GM18909 (cell line): ENCODE results near the gene UNC93A.
"Not testable (repeated sequence)": the region's sequence is repeated elsewhere in the genome, so short reads cannot be mapped to it uniquely, and the experiment has no call there.

Source experiments
- ATAC-seq: cut with Tn5 transposase; IDR thresholded peaks from one replicate; pipeline ENCODE4 v1.9.1; 2021; ENCODE audit warnings: mild to moderate bottlenecking; ENCODE audit not compliant: unreplicated experiment, poor library complexity

The UNC93A gene

DNA sequence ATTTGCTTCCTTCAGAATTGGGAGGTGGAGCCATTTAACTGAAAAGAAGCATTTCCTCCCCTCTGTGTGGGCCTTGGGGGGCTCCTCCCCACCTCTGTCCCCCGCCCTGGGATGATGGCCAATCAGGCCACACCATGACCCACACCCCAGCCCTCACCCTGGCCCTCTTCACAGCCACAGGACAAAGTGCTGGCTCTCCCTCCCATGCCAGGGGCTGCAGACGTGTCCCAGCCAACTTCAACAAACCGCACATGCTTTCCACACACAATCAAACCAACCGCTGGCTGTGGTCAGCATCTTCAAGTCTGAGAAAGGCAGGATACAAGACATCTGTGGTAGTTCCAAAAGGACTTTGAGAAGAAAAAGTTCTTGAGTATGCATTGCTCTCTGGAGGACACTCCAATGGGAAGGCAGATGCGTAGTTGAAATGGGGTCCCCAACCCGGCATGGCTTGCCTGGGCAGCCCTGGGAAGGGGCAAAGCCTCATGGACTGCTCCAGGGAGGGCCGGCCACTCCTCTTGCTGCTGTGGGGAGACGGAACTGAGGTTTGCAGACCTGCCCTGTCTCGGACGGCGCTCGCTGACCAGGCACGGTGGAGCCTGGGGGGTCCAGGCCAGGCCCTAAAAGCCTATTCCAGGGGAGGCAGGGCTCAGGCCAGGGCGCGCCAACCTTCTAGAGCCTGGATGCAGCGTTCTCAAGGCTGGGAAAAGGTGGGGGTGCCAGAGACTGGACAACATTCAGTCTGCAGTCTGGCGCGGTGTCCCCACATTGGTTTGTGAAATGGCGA lies 45.9 kb downstream of the UNC93A start:
- ATAC-seq: no peak

DNA sequence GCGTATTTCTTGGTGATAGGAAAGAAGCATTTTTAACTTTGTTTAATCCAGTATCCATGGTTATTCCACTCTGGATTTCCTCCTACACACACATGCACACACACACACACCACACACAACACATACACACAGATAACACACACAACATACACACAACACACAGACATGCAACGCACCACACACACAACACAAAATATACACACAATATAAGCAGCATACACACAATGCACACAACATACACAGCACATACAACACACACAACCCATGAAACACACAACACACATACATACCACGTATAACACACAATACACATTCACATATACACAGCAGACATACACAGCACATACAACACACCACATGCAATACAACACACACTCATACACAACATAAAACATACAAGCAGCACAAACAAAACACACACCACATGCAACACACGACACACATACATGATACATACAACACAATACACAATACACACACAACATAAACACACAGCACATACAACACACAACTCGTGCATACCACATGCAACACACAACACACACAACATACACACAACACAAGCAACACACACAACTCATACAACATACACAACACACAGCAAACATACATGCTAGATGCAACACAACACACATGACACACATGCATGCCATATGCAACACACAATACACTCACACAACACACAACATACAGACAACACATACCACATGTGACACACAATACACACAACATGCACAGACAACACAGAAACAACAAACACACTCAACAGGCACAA lies 46.7 kb downstream of the UNC93A start:
- no peak for ATAC-seq

DNA sequence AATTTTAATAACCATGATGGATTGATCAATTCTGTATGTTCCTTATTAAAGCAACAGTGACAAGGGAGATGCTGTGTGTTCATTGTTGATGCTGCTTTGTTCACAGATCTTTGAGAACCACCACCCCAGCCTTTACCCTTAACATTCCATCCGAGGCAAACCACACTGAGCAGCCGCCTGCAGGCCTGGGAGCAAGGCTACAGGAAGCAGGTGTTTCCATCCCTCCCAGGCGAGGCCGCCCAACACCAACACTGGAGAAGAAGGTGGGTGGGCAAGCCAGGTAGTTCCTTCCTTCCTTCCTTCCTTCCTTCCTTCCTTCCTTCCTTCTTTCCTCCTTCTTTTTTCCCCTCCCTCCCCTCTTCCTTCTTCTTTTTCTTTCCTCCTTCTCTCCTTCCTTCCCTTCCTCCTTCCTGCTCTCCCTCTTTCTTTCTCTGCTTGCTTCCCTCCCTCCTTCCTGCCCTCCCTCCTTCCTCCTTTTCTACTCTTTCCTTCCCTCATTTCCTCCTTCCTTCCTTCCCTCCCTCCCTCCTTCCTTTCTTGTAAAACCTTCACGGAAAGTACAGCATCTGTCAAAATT lies 47.5 kb downstream of the UNC93A start:
- ATAC-seq: no peak

DNA sequence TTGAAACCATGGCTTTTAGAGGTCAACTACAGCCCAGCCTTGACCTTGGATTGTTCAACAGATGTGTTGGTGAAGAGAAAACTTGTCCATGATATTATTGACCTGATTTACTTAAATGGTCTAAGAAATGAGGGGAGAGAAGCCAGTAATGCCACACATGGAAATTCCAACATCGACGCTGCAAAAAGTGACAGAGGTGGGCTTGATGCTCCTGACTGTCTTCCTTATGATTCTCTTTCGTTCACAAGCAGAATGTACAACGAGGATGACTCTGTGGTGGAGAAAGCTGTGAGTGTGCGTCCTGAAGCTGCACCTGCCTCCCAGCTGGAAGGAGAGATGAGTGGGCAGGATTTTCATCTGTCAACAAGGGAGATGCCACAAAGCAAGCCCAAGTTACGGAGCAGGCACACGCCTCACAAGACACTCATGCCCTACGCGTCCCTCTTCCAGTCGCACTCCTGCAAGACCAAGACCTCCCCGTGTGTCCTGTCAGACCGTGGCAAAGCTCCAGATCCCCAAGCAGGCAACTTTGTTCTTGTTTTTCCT lies 50.0 kb downstream of the UNC93A start:
- no peak for ATAC-seq

DNA sequence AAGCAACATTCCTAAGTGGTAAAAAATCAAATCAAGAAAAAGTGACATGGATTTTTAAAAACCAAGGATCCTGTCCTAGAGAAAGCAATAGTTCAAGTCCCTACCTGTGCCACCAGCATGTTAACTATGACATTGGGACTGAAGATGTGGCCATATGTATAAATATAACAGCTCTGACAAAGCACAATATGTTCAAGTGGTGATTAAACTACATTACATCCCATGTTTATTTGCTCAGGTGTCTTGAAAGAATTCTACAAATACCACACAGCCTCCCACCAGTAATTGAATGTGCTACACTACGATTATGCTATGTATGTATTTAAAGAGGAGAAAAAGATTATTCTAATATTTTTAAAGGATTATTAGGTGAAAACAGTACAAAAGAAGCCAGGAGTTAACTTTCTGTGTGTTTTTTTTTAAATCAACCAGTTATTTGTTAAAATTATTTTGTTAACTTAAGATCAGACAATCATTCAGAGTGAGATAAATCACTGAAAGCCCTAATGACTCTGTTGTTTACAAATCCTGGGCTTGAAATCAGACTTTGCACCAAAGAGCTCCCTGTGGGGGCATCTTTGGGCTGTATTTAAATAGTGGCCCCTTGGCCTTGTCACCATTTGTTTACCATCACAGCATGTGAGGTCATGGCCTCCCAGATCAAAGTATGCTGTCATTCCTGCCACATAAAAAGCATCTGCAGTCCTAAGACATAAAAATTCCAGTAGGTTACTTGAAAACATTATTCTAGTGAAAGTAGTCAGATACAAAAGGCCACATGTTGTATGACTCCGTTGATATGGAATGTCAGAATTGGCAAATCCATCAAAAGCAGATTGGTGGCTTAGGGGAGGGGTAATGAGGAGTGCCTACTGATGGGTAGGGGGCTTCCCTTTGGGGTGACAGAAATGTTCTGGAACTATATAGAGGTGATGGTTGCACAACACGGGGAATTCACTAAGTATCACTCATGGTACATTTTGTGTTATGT lies 50.8 kb downstream of the UNC93A start:
- ATAC-seq: no peak

DNA sequence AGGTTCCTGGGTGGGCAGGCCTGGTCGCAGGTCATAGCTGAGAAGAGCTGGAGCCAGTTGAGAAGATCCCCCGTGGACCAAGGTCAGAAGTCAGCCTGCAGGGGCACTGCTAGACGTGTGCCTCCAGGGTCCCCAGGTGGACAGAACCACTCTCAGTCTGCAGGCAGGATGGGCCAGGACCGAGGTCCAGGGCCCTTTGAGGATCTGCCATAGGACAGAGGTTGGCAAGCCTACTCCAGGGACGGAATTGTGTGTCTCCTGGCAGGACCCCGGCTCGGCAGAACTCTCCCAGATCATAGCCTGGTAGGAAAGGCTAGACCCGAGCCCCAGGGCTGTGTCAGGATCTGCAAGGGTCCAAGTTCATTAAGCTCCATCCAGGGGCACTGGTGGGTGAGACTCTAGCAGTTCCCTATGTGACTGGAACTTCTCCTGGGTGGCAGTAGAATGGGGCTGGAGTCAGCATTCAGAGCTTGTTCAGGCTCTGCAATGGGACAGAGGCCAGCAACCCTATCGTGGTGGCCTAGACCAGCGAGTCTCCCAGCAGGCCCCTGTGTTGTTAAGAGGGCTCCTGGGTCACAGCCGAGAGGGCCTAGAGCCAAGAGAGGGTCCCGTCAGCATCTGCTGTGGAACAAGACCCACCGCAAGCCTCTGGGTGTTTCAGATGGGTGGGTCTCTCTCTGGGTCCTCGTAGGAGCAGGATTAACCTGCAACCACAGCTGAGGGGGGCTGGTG lies 51.9 kb downstream of the UNC93A start:
- ATAC-seq: no peak

GRCh38 chr6:167345348-167345747 lies 54.2 kb downstream of the UNC93A start:
- no peak for ATAC-seq

- ATAC-seq: no peak
Observed at GRCh38 chr6:167345960-167346359, 54.8 kb downstream of the UNC93A start.

GRCh38 chr6:167347226-167347625 lies 56.1 kb downstream of the UNC93A start:
- ATAC-seq: no peak

- ATAC-seq: no peak
Observed at GRCh38 chr6:167349631-167350274, 58.6 kb downstream of the UNC93A start.

DNA sequence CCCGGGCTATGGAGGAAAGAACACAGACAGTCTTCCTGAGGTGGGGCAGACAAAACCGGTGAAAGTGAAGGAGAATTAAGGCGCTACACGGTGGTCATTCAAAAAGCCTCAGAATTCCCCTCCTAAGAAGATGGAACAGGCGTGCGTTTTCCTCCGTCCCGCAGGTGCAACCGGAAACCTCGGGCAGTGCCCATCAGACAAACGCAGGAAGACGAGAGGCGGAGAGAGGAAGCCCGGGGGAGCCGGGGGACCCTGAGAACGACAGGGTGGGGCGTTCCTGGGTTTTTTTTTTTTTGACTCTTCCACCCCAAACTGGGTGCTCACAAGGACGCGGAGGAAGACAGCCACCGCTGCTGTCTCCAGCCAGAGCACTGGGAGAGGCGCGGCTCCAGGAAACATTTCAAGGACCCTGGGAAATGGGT lies 59.2 kb downstream of the UNC93A start:
- ATAC-seq: no peak

DNA sequence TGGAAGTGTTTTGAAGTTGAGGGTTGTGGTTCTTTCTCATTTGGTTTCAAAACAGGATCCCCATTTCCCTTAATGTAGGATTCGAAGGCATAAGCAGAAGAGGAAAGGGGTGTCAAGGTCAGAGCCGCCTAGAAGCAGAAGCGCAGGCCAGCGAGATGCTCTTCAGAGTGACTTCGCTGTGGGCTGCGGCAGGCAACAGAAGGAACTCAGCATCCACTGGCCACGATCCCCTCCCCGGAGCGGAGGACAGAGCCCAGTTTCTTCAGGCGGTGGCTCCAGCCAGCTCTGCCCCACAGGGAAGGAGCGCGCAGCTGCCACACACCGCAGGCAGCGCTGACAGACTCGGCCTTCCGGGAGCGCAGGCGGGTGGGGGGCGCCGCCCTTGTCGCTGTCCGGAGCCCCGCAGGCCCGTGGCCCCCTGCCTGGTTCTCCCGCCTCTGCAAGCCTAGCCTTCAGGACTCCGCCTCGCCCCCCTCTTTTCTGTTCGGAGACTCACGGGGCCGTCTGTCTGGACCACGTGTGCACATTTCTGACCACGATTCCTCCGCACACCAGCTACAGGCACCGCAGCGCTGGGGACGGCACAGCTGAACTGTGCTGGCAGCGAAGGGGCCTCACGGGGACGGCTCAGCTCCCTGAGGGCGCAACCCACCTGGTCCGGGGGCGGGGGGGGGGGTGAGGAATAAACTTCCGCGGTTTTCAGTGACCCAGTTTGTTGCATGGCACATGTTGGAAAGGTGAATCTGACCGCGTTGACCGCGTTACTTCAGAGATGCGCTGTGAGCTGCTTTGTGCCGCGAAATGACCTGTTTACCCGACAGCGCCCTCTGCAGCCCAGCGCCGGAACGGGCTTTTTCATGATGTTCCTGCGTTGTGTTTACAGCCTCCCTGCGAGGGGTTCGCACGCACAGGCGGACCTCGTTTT lies 59.9 kb downstream of the UNC93A start:
- ATAC-seq: peak; percentile 78

DNA sequence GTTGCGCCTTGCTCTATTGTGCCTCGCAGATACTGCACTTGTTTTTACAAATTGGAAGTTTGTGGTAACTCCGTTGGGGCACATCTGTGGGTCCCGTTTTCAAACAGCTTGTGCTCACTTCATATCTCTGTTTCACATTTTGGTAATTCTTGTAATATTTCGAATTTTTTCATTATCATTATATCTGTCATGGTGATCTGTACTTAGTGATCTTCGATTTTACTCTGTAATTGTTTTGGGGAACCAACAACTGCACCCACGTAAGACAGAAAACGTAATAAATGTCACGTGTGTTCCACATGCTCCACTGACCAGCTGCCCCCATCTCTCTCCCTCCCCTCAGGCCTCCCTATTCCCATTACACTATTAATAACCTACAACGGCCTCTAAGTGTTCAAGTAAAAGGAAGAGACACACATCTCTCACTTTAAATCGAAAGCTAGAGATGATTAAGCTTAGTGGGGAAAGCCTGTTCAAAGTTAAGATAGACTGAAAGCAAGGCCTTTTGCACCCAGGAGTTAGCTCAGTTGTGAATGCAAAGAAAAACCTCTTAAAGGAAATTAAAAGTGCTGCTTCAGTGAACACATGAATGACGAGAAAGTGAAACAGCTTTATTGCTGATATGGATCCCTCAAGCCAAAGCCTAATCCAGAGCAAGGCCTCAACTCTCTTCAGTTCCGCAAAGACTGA lies 60.7 kb downstream of the UNC93A start:
- no peak for ATAC-seq

DNA sequence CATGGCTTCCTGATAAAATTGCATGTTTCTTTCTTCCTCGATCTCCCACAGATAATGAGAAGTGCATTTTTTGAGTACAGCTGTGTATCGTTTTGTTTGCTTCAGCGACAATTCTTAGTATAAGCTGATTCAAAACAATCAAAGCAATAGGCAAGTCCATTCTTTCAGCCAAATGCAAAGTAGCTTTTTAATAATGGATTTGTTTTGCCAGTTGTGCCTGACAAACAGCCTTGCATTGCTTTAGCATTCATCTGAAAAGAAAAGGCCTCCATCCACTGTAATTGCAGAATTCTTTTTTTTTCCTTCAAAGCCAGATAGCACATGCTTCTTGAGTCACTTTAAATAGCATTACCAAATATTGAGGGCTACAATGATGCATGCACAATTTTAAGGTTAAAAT lies 65.8 kb downstream of the UNC93A start:
- ATAC-seq: no peak

DNA sequence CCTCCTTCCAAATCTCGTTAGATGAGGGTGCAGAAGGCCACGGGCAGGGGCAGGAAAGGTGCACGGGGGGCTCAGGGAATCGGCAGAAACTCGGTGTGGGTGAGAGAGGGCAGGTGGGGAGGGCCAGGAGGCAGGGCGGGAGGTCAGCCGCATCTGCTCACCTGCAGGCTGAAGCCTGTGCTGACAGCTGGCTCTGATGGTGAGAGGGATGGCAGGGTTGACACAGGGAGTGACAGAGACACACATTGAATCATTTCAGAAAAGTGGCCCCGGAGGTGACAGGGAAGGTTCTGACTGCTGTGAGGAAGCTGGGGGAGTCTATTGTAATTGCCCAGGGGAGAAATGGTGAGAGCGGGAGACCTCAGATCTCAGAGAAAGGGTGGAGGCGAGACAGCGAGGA lies 67.3 kb downstream of the UNC93A start:
- not testable (repeated sequence) for ATAC-seq

GRCh38 chr6:167361170-167361569 lies 70.1 kb downstream of the UNC93A start:
- not testable (repeated sequence) for ATAC-seq
